Limb (tissue), 2 donors: ENCODE data around the gene FBRSL1.

Experiments
- DNase-seq, 2 donors: peaks; one replicate each; pipeline ENCODE4 v3.0.0-alpha.2; 2016; ENCODE audit errors: extremely low spot score in 2 of 2

Gene FBRSL1

DNA sequence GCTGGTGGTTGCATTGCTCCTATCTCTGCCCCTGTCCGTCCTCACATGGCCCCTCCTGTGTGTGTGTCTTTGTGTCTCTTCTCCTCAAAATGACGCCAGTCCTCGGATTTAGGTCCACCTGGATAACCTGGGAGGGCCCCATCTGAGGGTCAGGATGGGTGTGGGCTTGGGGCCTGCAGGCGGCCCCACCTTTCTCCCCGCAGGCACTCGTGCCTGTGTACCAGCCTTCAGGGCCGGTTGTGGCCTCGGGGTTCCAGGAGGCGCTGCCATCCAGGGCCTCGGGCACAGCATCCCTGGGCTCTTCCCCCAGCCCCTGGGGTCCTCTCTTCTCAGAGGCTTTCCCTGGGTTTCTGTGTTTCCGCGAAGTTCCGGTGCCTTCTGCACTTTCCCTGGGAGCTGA lies 65.7 kb downstream of the FBRSL1 start:
- DNase-seq, result no peak

DNA sequence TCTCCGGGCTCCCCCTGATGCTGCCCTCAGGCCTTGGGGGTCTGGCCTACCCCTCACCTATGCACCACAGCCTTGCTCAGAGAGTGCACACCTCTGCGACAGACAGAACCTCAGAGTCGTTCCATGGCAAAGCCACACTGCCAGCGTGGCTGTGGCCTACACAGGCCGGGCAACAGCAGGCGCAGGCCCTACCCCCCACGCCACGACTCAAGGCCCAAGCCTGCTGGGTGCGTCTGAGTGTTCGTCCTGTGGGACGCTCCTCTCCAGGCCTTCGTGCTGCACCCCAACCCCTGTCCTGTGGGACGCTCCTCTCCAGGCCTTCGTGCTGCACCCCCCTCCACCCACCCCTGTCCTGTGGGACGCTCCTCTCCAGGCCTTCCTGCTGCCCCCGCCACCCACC lies 66.3 kb downstream of the FBRSL1 start:
- DNase-seq, result no peak

DNA sequence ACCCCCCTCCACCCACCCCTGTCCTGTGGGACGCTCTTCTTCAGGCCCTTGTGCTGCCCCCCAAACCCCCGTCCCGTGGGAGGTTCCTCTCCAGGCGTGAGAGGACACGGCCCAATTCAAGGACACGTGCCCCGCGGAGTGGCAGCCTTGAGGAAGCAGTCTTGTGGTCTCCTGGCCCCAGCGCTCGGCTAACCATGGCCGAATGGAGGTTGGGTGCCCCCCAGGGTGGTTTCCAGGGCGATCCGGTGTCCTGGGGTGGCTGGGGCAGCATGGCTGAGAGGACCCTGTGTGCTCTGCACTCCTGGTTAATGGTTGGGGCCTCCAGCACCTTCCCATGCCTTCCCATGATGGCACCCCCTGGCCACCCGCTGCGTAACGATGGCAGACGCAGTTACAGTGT lies 66.8 kb downstream of the FBRSL1 start:
- DNase-seq, result no peak

DNA sequence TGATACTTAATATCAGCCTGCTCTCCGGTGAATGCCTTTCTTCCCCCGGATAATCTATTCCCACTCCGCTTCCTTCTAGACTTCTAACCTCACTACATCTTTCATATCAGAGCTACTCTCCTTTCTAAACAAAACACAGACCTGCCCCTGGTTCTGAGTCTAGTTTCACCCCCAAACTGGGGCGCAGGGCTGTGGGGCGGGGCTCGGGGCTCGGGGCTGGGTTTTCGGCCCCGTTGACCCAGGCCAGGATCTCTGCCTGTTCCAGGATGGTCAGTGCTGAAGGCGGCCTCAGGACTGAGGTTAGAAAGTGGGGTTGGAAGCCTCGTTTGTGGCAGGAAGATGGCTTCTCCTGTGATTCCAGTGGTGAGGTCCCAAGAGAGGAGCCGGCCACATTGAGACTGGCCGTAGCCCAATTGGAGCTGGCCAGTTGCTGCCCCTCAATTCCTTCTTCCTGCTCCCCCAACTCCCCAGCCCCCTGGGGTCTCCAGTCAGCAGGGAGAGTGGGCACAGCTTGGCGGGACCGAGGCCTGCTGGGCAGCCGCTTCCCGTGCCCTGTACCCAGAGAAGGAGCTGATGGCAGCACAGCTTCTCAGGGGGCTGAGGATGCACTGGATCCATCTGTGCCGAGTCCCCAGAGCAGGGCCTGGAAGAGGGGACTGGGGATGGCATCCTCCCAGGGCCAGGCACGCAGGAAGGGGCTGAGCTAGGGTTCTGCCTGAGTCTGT lies 67.5 kb downstream of the FBRSL1 start:
- no peak for DNase-seq

DNA sequence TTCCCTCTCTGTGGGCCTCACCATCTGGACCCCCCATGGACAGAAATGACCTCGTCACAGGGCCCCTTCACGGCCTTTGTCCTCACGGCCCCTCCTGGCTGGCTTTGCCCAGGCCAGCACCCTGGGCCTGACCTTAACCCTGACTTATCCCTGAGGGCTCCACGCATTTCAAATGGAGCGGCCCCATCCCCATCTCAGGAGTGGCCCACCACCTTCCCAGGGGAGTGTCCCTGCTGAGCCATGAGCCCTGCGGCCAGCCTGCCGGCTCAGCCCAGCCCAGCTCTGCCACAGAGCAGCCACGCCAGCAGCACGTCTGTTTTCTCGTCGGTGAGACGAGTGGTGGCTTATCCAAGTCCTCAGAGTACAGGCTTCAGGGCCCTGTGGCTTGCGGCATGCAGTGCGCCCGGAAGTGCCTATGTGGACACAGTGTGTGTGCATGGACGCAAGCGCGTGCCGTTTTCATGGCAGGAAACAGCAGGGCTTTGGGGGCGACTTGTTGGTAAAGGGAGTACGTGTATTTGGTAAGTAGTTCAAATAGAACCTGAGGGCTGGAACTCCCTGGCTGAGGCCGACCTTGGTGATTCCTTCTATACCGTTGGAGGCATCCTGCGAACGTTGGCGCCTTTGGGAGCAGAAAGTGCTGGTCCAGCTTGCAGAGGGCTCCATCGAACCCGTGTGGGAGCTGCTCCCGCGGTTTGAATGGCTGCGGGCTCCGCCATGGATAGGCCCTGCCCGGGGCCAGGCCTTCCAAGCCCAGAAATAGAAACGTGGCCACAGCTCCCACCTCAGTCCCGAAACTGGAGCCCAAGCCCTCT lies 68.3 kb downstream of the FBRSL1 start:
- no peak for DNase-seq

DNA sequence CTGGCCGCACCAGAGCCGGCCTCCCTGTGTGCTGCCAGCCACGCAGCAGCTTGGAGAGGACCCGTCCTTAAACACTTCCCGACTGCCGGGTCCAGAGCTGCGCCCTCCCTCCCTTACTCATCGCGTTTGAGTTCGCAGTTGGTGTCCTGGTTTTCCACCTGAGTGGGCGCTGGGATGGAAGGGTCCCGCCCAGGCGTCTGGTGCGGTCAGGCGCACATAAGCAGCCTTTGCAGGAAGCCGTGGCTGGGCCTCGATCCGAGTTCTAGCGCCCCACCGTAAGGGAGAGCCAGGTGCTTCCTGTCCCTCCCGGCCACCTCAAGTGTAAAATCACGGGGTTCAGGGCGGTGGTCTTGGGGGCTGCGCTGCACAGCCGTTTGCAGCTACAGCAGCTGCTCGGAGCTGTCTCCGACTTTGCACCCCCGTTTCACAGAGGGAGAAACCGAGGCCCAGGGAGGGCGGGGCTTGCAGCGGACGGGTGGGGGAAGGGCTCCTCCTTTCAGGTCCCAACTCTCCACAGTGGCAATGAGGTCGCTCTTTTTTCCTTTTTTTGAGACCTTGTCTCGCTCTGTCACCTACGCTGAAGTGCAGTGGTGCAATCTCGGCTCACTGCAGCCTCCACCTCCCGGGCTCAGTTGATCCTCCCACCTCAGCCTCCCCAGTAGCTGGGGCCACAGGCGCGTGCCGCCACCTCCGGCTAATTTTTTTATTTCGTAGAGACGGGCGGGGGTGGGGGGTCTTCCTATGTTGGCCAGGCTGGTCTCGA lies 69.1 kb downstream of the FBRSL1 start:
- DNase-seq, result no peak

DNA sequence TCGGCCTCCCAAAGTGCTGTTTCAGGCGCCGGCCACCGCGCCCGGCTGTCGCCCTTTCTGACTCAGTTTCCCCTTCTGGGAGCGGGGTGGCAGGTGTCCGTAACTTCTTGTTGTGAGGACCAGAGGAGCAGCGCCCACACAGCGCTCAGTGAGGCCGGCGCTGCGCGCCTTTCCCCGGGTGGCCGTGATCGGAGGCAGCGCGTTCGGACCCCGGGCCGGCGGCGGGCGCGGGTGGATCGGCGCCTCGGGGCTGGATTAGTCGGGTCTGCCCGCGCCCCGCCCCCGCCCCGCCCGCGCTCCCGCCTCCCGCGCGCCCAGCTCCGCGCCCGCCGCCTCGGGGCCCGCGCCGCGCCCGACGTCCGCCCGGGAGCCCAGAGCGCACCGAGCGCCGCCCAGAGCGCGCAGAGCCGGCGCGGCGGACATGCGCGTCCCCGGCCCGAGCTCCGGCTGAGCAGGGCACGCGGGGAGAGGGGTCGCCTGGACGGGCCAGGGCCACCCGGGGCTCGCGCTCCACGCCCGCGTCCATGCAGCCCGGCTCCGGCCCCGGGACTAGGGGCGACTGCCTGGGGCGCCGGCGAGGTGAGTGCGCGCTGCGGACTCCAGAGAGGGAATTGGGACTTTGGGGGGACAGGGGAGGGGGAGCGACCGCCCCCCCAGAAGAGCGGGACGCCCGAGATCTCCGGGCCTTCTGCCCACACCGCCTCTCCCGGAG lies 69.9 kb downstream of the FBRSL1 start:
- DNase-seq, result peak in 1 of 2 donors; percentile 86

DNA sequence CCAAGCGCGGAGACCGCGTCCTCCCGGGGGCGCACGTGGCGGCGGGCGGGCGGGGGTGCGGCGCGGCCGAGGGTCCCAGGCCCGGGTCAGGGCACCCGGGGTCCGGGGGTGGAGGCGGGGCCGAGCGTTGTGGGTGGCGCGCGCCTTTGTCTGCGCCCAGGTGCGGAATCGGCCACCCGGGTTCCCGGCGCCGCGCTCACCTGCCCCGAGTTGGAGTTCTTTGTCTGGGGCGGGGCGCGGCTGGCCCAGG lies 70.3 kb downstream of the FBRSL1 start:
- no peak for DNase-seq

DNA sequence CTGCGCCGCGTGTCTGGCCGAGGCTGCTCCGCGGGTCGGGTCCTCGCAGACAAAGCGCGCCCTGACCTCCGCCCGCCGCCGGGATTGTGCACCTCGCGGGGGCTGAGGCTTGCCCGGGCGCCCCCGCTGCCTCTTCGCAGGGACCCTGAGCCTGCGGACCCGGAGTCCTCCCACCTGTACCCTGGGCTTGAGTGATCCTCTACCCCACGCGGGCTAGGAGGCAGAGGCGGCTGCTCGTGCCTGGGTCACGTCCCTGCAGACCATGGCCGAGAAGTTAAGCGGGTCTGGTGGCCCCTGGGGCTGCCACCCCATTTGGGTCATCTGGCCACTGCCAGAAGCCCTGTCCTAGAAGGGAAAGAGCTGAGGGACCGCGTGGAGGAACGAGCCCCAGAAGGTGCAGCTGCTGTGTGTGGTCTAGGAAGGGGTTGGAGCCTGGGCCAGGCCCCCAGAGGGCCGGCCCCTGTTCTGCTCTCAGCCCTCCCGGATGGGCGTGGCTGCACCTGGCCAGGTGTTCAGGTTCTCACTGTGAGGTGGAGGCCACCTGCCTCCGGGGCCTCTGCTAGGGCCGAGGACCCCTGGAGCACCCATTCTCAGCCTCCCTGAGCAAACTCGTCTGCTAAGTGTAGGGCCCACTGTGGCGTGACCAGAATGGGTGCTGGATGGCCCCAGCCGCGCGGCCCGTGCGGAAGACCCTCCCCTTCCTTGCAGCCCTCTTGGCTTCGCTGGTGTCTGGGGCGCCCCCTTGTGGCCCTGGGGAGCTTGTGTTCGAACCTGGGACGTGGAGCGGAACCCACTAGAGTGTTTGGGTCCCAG lies 70.9 kb downstream of the FBRSL1 start:
- peak; percentile 52 to 88 for DNase-seq
